Cardiac muscle cell (in vitro differentiated cells and primary cell): ENCODE measurements around the gene NOM1. TPM values are rescaled to one million over a fixed set of nuclear protein-coding genes. Genes with fewer than 3 reads are reported as not detected.

Experiments used
- DNase-seq, 2 donors: peaks; one replicate each; pipeline versions ENCODE4 v3.0.0 to v3.0.0-alpha.2; 2010 to 2017; ENCODE audit warnings: low read depth in 1 of 2, low spot score in 1 of 2
- H3K27ac ChIP-seq: fragments of 200-600 bp; sonication (generic); 2 replicates; pipeline ENCODE4 v1.5.1; 2016
- H3K27me3 ChIP-seq: fragments of 200-600 bp; sonication (generic); 2 replicates; pipeline ENCODE4 v1.6.0; 2016; ENCODE audit warnings: control low read depth
- H3K36me3 ChIP-seq: fragments of 200-600 bp; sonication (generic); 2 replicates; pipeline ENCODE4 v1.5.1; 2016; ENCODE audit warnings: control low read depth
- H3K4me1 ChIP-seq: fragments of 200-600 bp; sonication (generic); 2 replicates; pipeline ENCODE4 v1.8.1; 2017; ENCODE audit warnings: low read depth, mild to moderate bottlenecking, mixed run types
- H3K4me3 ChIP-seq: fragments of 200-600 bp; sonication (generic); 2 replicates; pipeline ENCODE4 v1.5.1; 2016; ENCODE audit warnings: mild to moderate bottlenecking
- H3K9me3 ChIP-seq: fragments of 200-600 bp; sonication (generic); 2 replicates; pipeline ENCODE4 v1.5.1; 2017; ENCODE audit warnings: low read depth, mild to moderate bottlenecking, control low read depth
- polyA plus RNA-seq: library from polyadenylated mRNA; unstranded; fragments of >200 nt; fragmentation: Nextera tagmentation; extraction: Ambion mirVana; gene quantifications from 2 replicates; pipeline ENCODE4 v1.2.1, GENCODE V29; 2016
- total RNA-seq: library from RNA; depleted of rRNA; stranded (reverse); fragments of >200 nt; gene quantifications from 2 replicates; pipeline ENCODE4 v1.2.3, GENCODE V29; 2016
- TF ChIP-seq, protein P1 (sequence below): IDR thresholded peaks from 2 replicates; pipeline ENCODE4 v1.5.1; 2012; ENCODE audit warnings: low read depth, mild to moderate bottlenecking, low read length

Gene NOM1
- total and polyA plus RNA-seq, 2 experiments from 2014 or later = 5.6 to 18.3 TPM

DNA sequence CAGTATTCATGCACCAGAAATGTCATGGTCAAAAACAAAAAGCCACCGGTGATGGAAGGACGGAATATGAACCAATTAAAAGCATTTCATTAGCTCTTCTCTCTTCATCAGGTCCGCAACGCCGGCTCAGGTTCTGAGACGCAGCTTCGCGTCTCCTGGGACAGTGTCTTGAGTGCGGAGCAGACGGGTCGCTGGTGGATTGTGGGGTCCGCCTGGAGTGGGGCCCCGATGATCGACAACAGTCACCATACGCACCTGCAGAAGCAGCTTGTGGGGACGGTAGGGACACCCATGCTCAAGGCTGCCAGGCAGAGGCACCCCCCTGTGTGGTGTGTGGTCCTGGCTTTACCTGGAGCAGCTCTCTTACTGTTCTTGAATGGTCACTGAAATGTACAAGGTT is 13.4 kb downstream of the NOM1 start:
- Histone ChIP-seq H3K4me1 (no peaks in the 10 kb centered on the region), H3K9me3 (no peaks in the 10 kb centered on the region), H3K27ac (no peak overlapping the region), H3K36me3 (peaks cover 60% of the 10 kb centered on the region), H3K4me3 (no peak overlapping the region), H3K27me3 (no peaks in the 10 kb centered on the region)
- no peak for DNase-seq
- TF ChIP-seq, protein P1, sequence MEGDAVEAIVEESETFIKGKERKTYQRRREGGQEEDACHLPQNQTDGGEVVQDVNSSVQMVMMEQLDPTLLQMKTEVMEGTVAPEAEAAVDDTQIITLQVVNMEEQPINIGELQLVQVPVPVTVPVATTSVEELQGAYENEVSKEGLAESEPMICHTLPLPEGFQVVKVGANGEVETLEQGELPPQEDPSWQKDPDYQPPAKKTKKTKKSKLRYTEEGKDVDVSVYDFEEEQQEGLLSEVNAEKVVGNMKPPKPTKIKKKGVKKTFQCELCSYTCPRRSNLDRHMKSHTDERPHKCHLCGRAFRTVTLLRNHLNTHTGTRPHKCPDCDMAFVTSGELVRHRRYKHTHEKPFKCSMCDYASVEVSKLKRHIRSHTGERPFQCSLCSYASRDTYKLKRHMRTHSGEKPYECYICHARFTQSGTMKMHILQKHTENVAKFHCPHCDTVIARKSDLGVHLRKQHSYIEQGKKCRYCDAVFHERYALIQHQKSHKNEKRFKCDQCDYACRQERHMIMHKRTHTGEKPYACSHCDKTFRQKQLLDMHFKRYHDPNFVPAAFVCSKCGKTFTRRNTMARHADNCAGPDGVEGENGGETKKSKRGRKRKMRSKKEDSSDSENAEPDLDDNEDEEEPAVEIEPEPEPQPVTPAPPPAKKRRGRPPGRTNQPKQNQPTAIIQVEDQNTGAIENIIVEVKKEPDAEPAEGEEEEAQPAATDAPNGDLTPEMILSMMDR = no peak

GRCh38 chr7:156963472-156963871 is 14.0 kb downstream of the NOM1 start:
- no peaks in the 10 kb centered on the region for H3K4me1 ChIP-seq
- H3K27me3 ChIP-seq = no peaks in the 10 kb centered on the region
- no peaks in the 10 kb centered on the region for H3K9me3 ChIP-seq
- H3K27ac ChIP-seq = no peak overlapping the region
- no peak for DNase-seq
- H3K4me3 ChIP-seq = no peak overlapping the region
- TF ChIP-seq, protein P1 = no peak
- H3K36me3 ChIP-seq = peaks cover 58% of the 10 kb centered on the region

DNA sequence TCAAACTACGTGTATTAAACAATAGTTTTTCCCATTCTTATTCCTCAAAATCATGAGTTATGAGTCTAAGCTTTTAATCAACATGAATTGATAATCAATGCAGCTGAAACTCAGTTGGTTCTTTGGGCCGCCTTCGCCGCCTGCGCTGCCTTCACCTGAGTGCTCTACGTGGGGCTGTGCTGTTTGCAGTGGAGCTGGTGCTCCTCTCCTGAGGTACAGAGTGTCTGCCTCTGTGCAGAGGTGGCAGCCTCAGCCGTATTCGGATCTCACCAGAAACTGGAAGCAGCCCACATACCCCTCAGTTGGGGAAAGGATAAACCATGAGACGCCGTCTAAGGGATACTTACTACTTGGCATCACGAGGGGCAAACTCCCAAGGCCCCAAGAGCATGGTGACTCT is 15.5 kb downstream of the NOM1 start:
- TF ChIP-seq, protein P1 = no peak
- Histone ChIP-seq H3K36me3 (peaks cover 56% of the 10 kb centered on the region), H3K9me3 (no peaks in the 10 kb centered on the region), H3K4me3 (no peak overlapping the region), H3K27ac (no peak overlapping the region), H3K27me3 (no peaks in the 10 kb centered on the region), H3K4me1 (no peaks in the 10 kb centered on the region)
- no peak for DNase-seq

- Histone ChIP-seq H3K27me3 (no peaks in the 10 kb centered on the region), H3K4me1 (no peaks in the 10 kb centered on the region), H3K9me3 (no peaks in the 10 kb centered on the region), H3K4me3 (no peak overlapping the region), H3K27ac (no peak overlapping the region), H3K36me3 (peaks cover 47% of the 10 kb centered on the region)
- TF ChIP-seq, protein P1 = no peak
- no peak for DNase-seq
These were observed 16.9 kb downstream of the NOM1 start for GRCh38 chr7:156966387-156966786.

DNA sequence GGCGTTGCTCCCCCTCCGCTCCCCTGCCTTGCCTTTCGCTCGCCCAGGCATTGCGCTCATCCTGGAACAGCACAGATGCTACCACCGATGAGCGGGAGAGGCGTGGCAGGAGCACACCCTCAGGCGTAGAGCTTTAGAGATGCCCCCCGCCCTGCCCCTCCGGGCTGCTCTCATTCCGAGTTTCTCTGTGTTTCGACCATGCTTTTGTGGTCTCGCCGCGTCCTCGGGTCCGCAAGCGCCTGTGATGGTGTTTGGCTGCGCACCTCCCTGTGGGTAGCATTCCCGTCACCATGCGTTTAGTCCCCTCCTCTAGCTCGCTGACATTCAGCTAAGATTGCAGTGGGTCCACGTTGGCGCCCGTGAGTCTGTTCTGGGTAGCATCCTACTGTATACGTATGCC is 18.7 kb downstream of the NOM1 start:
- no peak for DNase-seq
- Histone ChIP-seq H3K4me3 (no peak overlapping the region), H3K27me3 (no peaks in the 10 kb centered on the region), H3K4me1 (no peaks in the 10 kb centered on the region), H3K36me3 (peaks cover 35% of the 10 kb centered on the region), H3K9me3 (no peaks in the 10 kb centered on the region), H3K27ac (no peak overlapping the region)
- TF ChIP-seq, protein P1 = no peak

DNA sequence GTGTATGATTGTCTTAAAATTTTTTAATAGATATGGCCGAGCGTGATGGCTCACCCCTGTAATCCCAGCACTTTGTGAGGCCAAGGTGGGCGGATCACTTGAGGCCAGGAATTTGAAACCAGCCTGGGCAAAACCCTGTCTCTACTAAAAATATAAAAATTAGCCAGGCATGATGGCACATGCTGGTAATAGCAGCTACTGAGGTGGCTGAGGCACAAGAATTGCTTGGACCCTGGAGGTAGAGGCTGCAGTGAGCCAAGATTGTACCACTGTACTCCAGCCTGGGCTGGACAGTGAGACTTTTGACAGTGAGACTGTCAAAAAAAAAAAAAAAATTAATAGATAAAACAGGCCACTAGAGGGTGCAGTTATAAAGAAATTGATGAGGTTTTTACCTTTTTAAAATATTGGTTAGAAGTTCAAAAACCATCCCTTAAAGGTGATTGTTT is 20.5 kb downstream of the NOM1 start:
- no peak overlapping the region for H3K4me3 ChIP-seq
- peak in 1 of 2 donors; percentile 24 for DNase-seq
- H3K27me3 ChIP-seq = no peaks in the 10 kb centered on the region
- TF ChIP-seq, protein P1 = no peak
- peaks cover 19% of the 10 kb centered on the region for H3K36me3 ChIP-seq
- no peak overlapping the region for H3K27ac ChIP-seq
- H3K9me3 ChIP-seq = no peaks in the 10 kb centered on the region
- H3K4me1 ChIP-seq = no peaks in the 10 kb centered on the region
